ENCODE results near the gene GPS1. TPM values are rescaled to one million over a fixed set of nuclear protein-coding genes. Genes with fewer than 3 reads are reported as not detected.

Gene GPS1
- total and polyA plus RNA-seq, 2 of the 4 experiments (the other 2 are of a cell fraction) = 157 to 181 TPM

DNA sequence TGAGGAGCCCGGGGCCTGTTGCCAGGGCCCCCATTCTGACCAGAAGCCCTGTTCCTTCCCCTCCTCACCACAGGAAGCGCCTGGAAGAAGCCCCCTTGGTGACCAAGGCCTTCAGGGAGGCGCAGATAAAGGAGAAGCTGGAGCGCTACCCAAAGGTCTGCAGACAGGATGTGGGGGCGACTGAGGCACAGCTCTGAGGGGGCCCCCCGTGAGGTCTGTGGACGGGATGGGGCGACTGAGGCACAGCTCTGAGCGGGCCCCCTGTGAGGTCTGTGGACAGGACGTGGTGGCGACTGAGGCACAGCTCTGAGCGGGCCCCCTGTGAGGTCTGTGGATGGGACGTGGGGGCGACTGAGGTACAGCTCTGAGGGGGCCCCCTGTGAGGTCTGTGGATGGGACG is 42.3 kb upstream of the GPS1 start:
- Histone ChIP-seq H3K9me3 (ENCODE audit: control insufficient read depth, insufficient read depth, low read length) (no peaks in the 10 kb centered on the region), H2BK15ac (ENCODE audit: low read depth, low read length) (no peak overlapping the region), H3K14ac (replicated peaks; ENCODE audit: low read depth, low read length) (no peak overlapping the region), H2BK20ac (ENCODE audit: low read depth, low read length) (no peak overlapping the region), H3K36me3 (ENCODE audit: control insufficient read depth, insufficient read depth, low read length) (peaks cover 3% of the 10 kb centered on the region; the same call in 1 of the 2 replicates), H3K56ac (ENCODE audit: extremely low read depth, insufficient read depth, low read length) (no peak overlapping the region), H3K23ac (ENCODE audit: low read depth, low read length) (no peak overlapping the region), H3K18ac (ENCODE audit: low read depth, low read length) (no peak overlapping the region), H3K4me1 (ENCODE audit: control insufficient read depth, insufficient read depth, low read length) (peaks cover 14% of the 10 kb centered on the region), H4K8ac (ENCODE audit: low read depth in 2 of 2, low read length in 2 of 2) (no peak overlapping the region), H2AK5ac (ENCODE audit: low read depth, low read length) (no peak overlapping the region), H2AFZ (replicated peaks; ENCODE audit: low read length, poor library complexity) (no peak overlapping the region), H2BK120ac (ENCODE audit: low read depth, low read length) (no peak overlapping the region), H3K4me2 (ENCODE audit: low read depth, low read length) (no peak overlapping the region), H3K4me3 (ENCODE audit: insufficient read depth, low read depth, low read length) (no peak overlapping the region), H3K9ac (ENCODE audit: low read depth, low read length) (no peak overlapping the region), H3K27ac (ENCODE audit: insufficient read depth, low read length) (no peak overlapping the region), H4K5ac (ENCODE audit: low read depth, low read length) (no peak overlapping the region), H2BK5ac (ENCODE audit: low read depth, low read length, poor library complexity, severe bottlenecking) (no peak overlapping the region), H4K91ac (ENCODE audit: insufficient read depth, low read depth, low read length) (no peak overlapping the region), H4K20me1 (ENCODE audit: insufficient read depth, low read length) (no peaks in the 10 kb centered on the region; the same call in 1 of the 2 replicates), H3K27me3 (ENCODE audit: control insufficient read depth, insufficient read depth, low read length) (no peaks in the 10 kb centered on the region), H3K9me1 (ENCODE audit: insufficient read depth, low read length) (peaks cover 9% of the 10 kb centered on the region), H3K79me1 (ENCODE audit: low read depth in 1 of 2, low read length in 2 of 2) (peaks cover 5 to 21% of the 10 kb centered on the region in 2 experiments; a peak in 3 of 4 replicates), H3K4ac (ENCODE audit: low read depth, low read length) (no peak overlapping the region), H2AK9ac (replicated peaks; ENCODE audit: low read depth, low read length, poor library complexity) (no peak overlapping the region)
- ChIA-PET CTCF (interaction anchor here (0.7 kb wide), 1 partner anchor 459 kb away, joined by 3 read pairs; no protein-coding TSS in a partner anchor), POLR2A (ENCODE audit: unreplicated experiment) (no interaction called here)
- no peak for DNase-seq
- intact Hi-C loops (cut with micrococcal nuclease) (no loop called here), dilution Hi-C loops (cut with HindIII; ENCODE audit: low sequenced_read_pairs, unreplicated experiment) (no loop called here), in situ Hi-C loops (cut with MboI; ENCODE audit: low sequenced_read_pairs) (no loop called here)
- WGBS, 2 experiments (ENCODE audit: extremely low coverage in 2 of 2, insufficient read length in 1 of 2) = 96% methylated on average over 6 of the region's 15 CpGs; no CpG with 5 or more reads in 1 of the 2 experiments
- BruUV-seq (replicated peaks) = no TSS peak
- no peak for ATAC-seq (ENCODE audit: low read depth)
- TF ChIP-seq MXI1 (IDR thresholded peaks at IDR 0.05; ENCODE audit: borderline replicate concordance, low read depth, low read length) (no peak), CEBPB (IDR thresholded peaks at IDR 0.05; ENCODE audit: low read depth, low read length) (no peak), NFE2L2 (IDR thresholded peaks at IDR 0.05; ENCODE audit: low read depth, low read length) (no peak), RAD21 (IDR thresholded peaks at IDR 0.05; ENCODE audit: low read length) (no peak), BHLHE40 (IDR thresholded peaks at IDR 0.05; ENCODE audit: low read depth, low read length) (no peak), CHD1 (IDR thresholded peaks at IDR 0.05; ENCODE audit: low read depth, low read length) (no peak), RCOR1 (IDR thresholded peaks at IDR 0.05; ENCODE audit: insufficient replicate concordance, low read length) (no peak), FOS (IDR thresholded peaks at IDR 0.05; ENCODE audit: low read depth, low read length) (no peak)
- TF ChIP-seq, protein P1, sequence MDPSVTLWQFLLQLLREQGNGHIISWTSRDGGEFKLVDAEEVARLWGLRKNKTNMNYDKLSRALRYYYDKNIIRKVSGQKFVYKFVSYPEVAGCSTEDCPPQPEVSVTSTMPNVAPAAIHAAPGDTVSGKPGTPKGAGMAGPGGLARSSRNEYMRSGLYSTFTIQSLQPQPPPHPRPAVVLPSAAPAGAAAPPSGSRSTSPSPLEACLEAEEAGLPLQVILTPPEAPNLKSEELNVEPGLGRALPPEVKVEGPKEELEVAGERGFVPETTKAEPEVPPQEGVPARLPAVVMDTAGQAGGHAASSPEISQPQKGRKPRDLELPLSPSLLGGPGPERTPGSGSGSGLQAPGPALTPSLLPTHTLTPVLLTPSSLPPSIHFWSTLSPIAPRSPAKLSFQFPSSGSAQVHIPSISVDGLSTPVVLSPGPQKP (IDR thresholded peaks at IDR 0.05; ENCODE audit: borderline replicate concordance, low read depth, low read length) = no peak
- TF ChIP-seq, protein P2, sequence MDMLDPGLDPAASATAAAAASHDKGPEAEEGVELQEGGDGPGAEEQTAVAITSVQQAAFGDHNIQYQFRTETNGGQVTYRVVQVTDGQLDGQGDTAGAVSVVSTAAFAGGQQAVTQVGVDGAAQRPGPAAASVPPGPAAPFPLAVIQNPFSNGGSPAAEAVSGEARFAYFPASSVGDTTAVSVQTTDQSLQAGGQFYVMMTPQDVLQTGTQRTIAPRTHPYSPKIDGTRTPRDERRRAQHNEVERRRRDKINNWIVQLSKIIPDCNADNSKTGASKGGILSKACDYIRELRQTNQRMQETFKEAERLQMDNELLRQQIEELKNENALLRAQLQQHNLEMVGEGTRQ (IDR thresholded peaks at IDR 0.05; ENCODE audit: low read depth, low read length) = no peak

All from IMR-90 (cell line).